IPS-20b (cell line): ENCODE results near the gene FAAP20.

Source experiments
- H3K27ac ChIP-seq: one replicate; pipeline ENCODE4 v1.5.1; 2013; ENCODE audit warnings: low read length
- H3K27me3 ChIP-seq: 2 replicates; pipeline ENCODE4 v1.6.1; 2013; ENCODE audit warnings: mild to moderate bottlenecking, low read length, inconsistent platforms; ENCODE audit not compliant: insufficient read depth
- H3K36me3 ChIP-seq: 2 replicates; pipeline ENCODE4 v1.6.1; 2013; ENCODE audit warnings: low read depth, mild to moderate bottlenecking, inconsistent platforms, low read length, moderate library complexity; ENCODE audit not compliant: insufficient read depth
- H3K4me1 ChIP-seq: 2 replicates; pipeline ENCODE4 v1.6.1; 2013; ENCODE audit warnings: mild to moderate bottlenecking, control low read depth, inconsistent platforms, low read length, moderate library complexity; ENCODE audit not compliant: insufficient read depth
- H3K4me3 ChIP-seq: 2 replicates; pipeline ENCODE4 v1.5.1; 2013; ENCODE audit warnings: mild to moderate bottlenecking, low read length, inconsistent platforms
- H3K9ac ChIP-seq: 2 replicates; pipeline ENCODE4 v1.6.1; 2013; ENCODE audit warnings: low read depth, mild to moderate bottlenecking, inconsistent platforms, low read length, moderate library complexity
- H3K9me3 ChIP-seq: 2 replicates; pipeline ENCODE4 v1.6.1; 2013; ENCODE audit warnings: mild to moderate bottlenecking, low read depth, low read length, inconsistent platforms; ENCODE audit not compliant: insufficient read depth

The FAAP20 gene

DNA sequence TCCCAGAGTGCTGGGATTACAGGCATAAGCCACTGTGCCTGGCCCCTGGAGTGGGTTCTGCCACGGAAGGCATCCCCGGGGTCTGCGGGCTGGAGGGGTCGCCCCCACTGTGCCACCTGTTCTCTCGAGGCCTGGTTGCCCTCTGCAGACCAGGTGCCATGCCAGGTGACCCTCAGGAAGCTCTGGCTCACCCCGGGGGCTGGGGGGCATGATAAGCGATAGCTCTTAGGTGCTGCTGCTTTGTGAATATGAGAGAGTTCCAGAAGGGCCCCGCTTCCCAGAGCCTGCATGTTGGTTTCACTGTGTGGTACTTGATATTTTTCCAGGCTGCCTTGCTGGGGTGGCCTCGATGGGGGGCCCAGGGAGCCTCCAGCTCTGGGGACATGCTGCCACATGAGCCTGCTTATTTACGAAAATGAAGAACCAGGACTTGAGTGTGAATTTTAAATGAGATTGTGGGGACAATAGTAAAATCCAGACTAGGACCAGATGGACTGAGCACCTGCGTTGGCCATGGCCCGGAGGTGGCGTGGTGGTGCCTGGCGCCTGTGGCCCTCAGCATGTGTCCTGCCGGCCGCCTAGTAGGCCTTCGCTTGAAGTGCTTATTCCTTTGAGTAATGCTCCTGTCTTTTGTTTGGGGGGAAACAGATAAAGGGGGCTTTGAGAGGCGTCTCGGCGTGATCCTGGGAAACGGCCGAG lies 40.9 kb upstream of the FAAP20 start:
- Histone ChIP-seq H3K36me3 (peaks cover 2% of the 10 kb centered on the region; the same call in 1 of the 2 replicates), H3K9me3 (no peaks in the 10 kb centered on the region), H3K4me3 (no peak overlapping the region), H3K27me3 (no peaks in the 10 kb centered on the region), H3K4me1 (0 out of 2 replicates have a peak, but pooled peaks cover 9% of the 10 kb centered on the region), H3K9ac (no peak overlapping the region), H3K27ac (no peak overlapping the region)

DNA sequence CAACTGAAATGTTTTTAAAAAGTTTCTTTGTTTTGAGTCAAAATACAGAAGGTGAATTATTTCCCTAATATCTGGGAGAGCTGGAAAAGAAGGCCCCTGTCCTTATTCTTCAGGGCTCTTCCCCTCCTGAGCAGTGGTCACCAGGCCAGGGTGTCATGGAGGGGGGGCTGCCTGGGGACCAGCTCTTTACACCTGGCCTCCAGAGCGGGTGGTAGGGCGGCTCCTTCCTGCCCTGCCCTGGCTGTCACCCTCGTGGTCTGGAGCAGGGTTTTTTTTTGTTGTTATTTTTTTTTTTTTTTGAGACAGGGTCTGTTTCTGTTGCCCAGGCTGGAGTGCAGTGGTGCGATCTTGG lies 40.2 kb upstream of the FAAP20 start:
- Histone ChIP-seq H3K4me3 (no peak overlapping the region), H3K4me1 (peaks cover 9% of the 10 kb centered on the region; the same call in 1 of the 2 replicates), H3K36me3 (no peaks in the 10 kb centered on the region), H3K9me3 (no peaks in the 10 kb centered on the region), H3K27me3 (no peaks in the 10 kb centered on the region), H3K9ac (no peak overlapping the region), H3K27ac (no peak overlapping the region)

DNA sequence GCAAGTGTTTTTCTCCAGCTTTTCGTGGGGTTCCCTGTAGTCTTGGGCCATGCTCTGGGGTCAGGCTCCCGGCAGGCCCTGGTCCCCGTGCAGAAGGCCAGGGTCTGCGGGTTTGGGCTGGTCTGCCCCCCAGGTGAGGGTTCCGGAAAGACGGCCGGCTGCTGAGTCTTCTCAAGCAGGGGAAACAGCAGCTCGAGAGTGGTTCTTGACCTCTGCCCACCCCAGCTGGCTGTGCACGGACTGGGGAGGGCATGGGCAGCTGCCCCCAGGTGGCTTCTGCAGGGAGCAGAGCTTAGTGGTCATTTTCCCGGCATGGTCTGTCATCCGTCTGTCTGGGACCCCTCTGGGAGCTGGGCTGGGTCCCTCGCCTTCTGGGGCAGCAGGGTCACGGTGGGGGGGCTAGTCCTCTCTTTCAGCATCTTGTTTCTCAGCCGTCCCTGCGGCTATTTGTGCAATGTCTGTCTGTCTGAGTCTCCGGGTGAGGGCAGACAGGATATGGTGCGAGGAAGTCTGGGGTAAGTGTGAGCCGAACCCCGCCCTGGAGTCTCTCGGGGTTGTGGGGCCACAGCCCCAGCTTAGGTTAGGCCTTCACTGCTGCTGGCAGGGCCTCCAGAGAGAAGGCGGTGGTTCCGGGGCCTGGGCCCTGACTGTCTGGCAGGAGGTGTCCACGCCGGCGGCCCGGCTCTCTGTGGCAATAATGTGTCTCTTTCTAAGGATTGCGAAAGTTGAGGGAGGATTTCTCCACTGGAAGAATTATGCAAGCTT lies 39.6 kb upstream of the FAAP20 start:
- no peak overlapping the region for H3K27ac ChIP-seq
- H3K36me3 ChIP-seq = no peaks in the 10 kb centered on the region
- H3K4me1 ChIP-seq = peaks cover 9% of the 10 kb centered on the region; the same call in 1 of the 2 replicates
- no peaks in the 10 kb centered on the region for H3K27me3 ChIP-seq
- no peak overlapping the region for H3K4me3 ChIP-seq
- H3K9ac ChIP-seq = no peak overlapping the region
- H3K9me3 ChIP-seq = no peaks in the 10 kb centered on the region

DNA sequence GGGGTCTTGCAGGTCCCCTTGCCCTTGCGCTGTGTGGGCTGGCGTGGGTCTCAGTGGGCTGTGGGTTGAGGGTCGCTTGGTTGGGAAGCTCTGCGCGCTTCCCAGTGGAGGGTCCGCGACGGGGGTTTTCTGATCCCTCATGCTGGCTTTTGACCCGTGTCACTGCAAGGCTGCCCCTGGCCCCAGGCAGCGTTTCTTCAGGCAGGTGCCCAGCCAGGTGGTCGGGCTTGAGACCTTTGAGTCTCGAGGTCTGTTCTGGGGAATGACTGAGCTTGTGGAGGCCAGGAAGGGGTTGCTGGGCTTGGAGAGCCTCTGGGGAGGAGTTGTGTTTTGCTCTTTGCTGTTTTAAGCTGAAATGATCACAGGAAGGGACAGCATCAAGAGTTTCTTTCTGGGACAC lies 38.9 kb upstream of the FAAP20 start:
- Histone ChIP-seq H3K4me3 (no peak overlapping the region), H3K27ac (no peak overlapping the region), H3K9me3 (no peaks in the 10 kb centered on the region), H3K36me3 (no peaks in the 10 kb centered on the region), H3K27me3 (no peaks in the 10 kb centered on the region), H3K9ac (no peak overlapping the region), H3K4me1 (peaks cover 9% of the 10 kb centered on the region; the same call in 1 of the 2 replicates)

DNA sequence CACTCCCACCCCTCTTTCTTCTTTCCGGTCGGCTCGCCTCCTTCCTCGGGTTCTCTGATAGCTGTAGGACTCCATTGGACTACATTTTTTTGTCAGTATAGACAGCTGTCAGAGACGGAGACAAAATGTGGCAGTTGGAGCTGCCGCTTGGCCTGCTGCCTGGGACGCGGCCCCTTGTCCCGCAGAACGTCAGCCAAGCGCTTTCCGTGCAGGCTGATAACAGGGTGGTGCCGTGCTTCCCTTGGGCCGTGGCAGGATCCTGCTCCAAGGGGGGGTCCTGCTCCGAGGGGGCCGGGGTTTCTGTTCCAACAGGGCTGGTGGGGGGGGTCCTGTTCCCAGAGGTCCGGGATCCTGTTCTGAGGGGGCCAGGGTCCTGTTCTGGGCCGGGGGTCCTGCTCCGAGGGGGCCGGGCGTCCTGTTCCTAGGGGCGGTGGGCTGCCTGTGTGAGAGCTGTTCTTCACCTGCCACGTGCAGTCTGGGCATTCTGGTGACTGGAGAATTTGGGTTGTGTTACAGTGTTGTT lies 38.4 kb upstream of the FAAP20 start:
- Histone ChIP-seq H3K9me3 (no peaks in the 10 kb centered on the region), H3K4me1 (peaks cover 9% of the 10 kb centered on the region; the same call in 1 of the 2 replicates), H3K27ac (no peak overlapping the region), H3K9ac (no peak overlapping the region), H3K27me3 (no peaks in the 10 kb centered on the region), H3K36me3 (no peaks in the 10 kb centered on the region), H3K4me3 (no peak overlapping the region)

DNA sequence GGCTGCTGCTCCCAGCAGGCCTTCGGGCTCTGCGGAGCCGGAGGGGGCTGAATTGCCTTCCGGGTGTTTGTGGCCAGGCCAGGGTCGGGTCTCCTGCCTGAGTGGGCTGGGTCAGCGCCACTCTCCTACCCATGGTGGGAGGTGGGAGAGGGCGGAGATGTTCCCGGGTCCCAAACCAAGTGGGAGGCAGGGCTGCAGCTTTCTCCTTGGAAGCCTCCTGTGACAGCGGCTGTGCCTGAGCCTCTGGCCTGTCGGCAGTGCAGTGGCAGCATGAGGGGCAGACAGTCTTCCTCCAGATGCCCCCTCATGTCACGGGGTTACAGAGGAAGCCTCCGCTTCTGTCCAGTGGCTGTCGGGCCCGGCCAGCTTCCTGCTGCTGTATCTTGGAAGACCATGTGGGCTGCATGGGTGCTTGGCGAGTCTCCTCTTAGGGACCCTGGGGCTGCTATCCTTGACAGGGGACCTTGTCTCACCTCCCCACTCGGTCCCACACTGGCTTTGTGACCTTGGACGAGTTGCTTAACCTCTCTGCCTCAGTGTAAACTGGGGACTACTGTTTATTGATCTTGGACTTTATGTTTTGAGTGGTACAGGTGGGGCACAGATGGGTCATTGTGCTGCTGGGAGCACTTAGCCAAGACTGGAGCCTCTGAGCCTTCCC lies 37.8 kb upstream of the FAAP20 start:
- Histone ChIP-seq H3K27ac (no peak overlapping the region), H3K27me3 (no peaks in the 10 kb centered on the region), H3K4me3 (no peak overlapping the region), H3K9me3 (no peaks in the 10 kb centered on the region), H3K9ac (no peak overlapping the region), H3K36me3 (no peaks in the 10 kb centered on the region), H3K4me1 (peaks cover 9% of the 10 kb centered on the region; the same call in 1 of the 2 replicates)

DNA sequence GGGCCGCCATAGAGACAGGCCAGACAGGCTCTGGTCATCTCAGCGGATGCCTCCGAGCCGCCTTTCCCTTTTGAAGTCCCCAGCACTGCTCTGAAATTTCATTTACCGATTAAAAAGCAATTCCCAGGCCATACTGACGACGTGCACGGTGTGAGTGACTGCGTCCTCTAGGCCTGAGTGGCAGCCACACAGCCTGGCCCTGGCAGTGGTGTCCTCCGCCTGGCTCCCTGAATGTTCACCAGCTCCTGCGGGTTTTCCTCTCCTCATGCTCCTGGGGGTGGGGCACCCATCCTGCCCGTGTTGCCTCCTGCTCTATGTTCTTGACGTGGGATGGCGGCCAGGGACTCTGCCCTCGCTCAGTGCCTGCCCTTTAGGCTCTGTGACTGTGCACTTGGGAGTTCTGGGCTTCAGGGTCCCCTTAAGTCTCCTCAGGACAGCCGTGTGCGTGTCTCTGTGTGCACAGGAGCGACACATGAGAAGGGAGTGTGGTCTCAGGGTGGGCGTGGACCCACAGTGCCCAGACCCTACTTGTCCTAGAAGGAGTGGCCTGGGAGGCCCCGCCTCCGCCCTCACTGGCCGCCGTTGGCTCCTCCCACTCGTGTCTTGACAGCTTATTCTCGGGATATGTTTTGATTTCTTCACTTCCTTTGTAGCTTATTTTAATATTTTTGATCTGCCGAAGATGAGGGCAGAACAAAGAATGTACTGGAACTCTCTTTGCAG lies 37.1 kb upstream of the FAAP20 start:
- peaks cover 9% of the 10 kb centered on the region; the same call in 1 of the 2 replicates for H3K4me1 ChIP-seq
- peaks cover under 1% of the 10 kb centered on the region; the same call in 1 of the 2 replicates for H3K27me3 ChIP-seq
- H3K9ac ChIP-seq = no peak overlapping the region
- H3K36me3 ChIP-seq = no peaks in the 10 kb centered on the region
- H3K4me3 ChIP-seq = peak overlapping the region; percentile 87
- no peak overlapping the region for H3K27ac ChIP-seq
- no peaks in the 10 kb centered on the region for H3K9me3 ChIP-seq

DNA sequence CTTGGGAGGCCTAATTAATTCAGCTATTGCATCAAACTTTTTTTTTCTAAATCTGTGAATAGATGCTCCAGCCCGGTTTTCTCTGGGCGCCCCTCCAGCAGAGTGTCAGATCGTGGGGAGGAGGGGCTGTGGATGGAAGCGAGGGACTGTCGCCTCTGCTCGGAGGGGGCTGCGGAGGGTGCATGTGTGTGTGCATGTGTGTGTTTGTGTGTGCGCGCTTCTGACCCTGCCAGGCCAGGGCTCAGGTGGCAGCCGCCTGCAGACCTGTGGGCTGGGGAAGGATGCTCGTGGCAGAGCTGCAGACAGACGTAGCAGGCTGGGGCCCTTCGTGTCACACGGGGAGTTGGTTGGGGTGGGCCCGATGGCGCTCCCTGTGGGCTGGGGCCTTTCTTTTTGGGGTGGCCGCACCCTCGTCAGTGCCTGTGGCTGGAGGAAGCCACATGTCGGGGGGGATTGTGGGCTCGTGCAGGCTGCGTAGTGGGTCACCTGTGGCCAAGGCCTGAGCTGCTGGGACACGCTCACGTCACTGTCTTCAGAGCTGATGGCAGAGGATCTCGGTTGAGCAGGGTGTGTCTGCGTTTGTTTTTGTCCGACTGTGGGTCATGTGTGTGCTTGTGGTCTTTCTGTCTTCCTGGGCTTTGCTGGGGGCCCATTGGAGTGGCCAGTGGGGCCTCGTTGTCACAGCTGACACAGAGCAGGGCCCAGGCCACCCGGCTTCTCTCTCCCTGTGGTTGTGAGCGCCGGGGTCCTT lies 36.4 kb upstream of the FAAP20 start:
- H3K9ac ChIP-seq = peak overlapping the region; percentile 80; the same call in 1 of the 2 replicates
- H3K27ac ChIP-seq = no peak overlapping the region
- H3K4me1 ChIP-seq = peaks cover 9% of the 10 kb centered on the region; the same call in 1 of the 2 replicates
- peaks cover 8% of the 10 kb centered on the region; the same call in 1 of the 2 replicates for H3K27me3 ChIP-seq
- H3K9me3 ChIP-seq = no peaks in the 10 kb centered on the region
- H3K36me3 ChIP-seq = no peaks in the 10 kb centered on the region
- H3K4me3 ChIP-seq = peak overlapping the region; percentile 87

DNA sequence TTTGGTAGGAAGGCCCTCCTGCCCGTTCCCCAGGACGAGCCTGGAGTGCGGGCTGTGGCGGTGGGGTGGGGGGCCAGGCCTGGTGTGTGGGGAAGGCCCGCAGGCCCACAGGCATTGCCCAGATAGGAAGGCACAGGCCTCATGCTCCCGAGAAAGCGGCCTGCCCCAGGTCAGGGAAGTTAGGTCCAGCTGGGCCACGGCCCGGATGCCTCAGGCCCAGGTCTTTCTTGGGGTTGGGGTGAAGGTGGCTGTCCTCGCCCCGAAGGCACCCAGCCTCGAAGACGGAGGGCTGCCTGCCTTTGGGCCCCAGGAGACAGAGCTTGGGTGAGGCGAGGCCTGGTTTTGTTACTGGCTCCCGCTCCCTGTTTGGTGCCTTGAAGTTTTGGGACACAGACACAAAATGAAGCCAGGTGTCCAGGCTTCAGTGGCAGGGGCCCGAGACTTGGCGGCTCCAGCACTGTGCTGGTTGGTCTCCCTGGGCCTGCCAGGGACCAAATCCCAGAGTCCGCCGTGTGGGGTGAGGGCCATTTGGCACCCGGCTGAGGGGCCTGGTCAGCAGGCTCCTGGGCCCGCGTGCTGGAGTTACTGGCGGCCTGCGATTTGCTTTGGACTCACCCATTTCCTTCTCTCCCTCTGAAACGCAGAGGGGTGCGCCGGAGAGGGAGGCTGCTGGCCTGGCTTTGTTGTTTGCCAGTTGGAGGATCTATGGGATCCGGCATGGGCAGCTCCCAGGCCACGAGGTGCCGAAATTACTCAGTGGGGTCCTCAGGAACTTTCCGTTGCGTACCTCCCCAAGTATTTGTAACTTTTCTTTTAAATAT lies 35.5 kb upstream of the FAAP20 start:
- H3K4me1 ChIP-seq = peaks cover 9% of the 10 kb centered on the region; the same call in 1 of the 2 replicates
- peak overlapping the region; percentile 87 for H3K4me3 ChIP-seq
- peak overlapping the region; percentile 80 for H3K9ac ChIP-seq
- H3K9me3 ChIP-seq = no peaks in the 10 kb centered on the region
- peaks cover 8% of the 10 kb centered on the region; the same call in 1 of the 2 replicates for H3K27me3 ChIP-seq
- no peaks in the 10 kb centered on the region for H3K36me3 ChIP-seq
- H3K27ac ChIP-seq = no peak overlapping the region
